Thyroid gland (tissue), 4 donors: ENCODE results near the gene RGS5. TPM values are rescaled to one million over a fixed set of nuclear protein-coding genes. Genes with fewer than 3 reads are reported as not detected.

Experiments
- DNase-seq, 2 donors: peaks; one replicate each; pipeline ENCODE4 v3.0.0-alpha.2; 2019
- H3K27ac ChIP-seq, 3 donors: fragments of 200-600 bp; sonication (generic); 1 replicate in 2 of 3; 2 replicates in 1 of 3; pipeline ENCODE4 v1.5.1; 2016 to 2019; ENCODE audit warnings: mild to moderate bottlenecking in 1 of 3, moderate library complexity in 1 of 3
- H3K27me3 ChIP-seq: fragments of 200-600 bp; sonication (generic); one replicate; pipeline ENCODE4 v1.5.1; 2019
- H3K36me3 ChIP-seq, 2 donors: fragments of 200-600 bp; sonication (generic); one replicate each; pipeline ENCODE4 v1.5.1; 2016 to 2019
- H3K4me1 ChIP-seq, 2 donors: fragments of 200-600 bp; sonication (generic); one replicate each; pipeline ENCODE4 v1.5.1; 2017 to 2019
- H3K4me3 ChIP-seq, 3 donors: fragments of 200-600 bp; sonication (generic); replicated peaks in 1 of 3; 1 replicate in 2 of 3; 2 replicates in 1 of 3; pipeline ENCODE4 v1.5.1; 2016; ENCODE audit warnings: mild to moderate bottlenecking in 1 of 3
- H3K9me3 ChIP-seq: fragments of 200-600 bp; sonication (generic); one replicate; pipeline ENCODE4 v1.5.1; 2017
- CTCF ChIP-seq, 6 experiments: fragments of 200-600 bp in 3 of 6; fragments of 450-650 bp in 3 of 6; sonication (generic) in 3 of 6; IDR thresholded peaks; one replicate each; pipeline ENCODE4 v1.5.1; 2016 to 2019; ENCODE audit warnings: antibody characterized with exemption in 6 of 6, mild to moderate bottlenecking in 2 of 6, inconsistent platforms in 1 of 6, moderate library complexity in 1 of 6
- POLR2A ChIP-seq, 2 donors: fragments of 450-650 bp; IDR thresholded peaks; one replicate each; pipeline ENCODE4 v1.6.1; 2017; ENCODE audit warnings: antibody characterized with exemption in 2 of 2, mild to moderate bottlenecking in 2 of 2, moderate library complexity in 1 of 2
- WGBS, 2 donors: methylation state at CpG; one replicate each; pipeline ENCODE4 v1.1.5; 2017; 5-methylcytosine and 5-hydroxymethylcytosine counted together
- intact Hi-C: fragments of 100-400 bp; cut with DNase I; formaldehyde crosslinking; loops from one replicate; pipeline ENCODE4 v1.15.1; 2023
- total RNA-seq, 4 donors: library from RNA; depleted of rRNA; stranded (reverse); fragments of >200 nt; gene quantifications; one replicate each; pipeline ENCODE4 v1.2.3, GENCODE V29; 2016

The RGS5 gene
- total RNA-seq, 4 donors from 2014 or later = 72.3 to 532 (median 103) TPM

GRCh38 chr1:163197022-163197421 lies 5.7 kb downstream of the RGS5 start:
- Histone ChIP-seq H3K27ac (no peak overlapping the region), H3K4me1 (peaks cover 0 to 10% of the 10 kb centered on the region in 2 donors), H3K36me3 (no peaks in the 10 kb centered on the region), H3K4me3 (no peak overlapping the region), H3K27me3 (no peaks in the 10 kb centered on the region), H3K9me3 (no peaks in the 10 kb centered on the region)
- WGBS, 2 donors = 84 to 100% methylated on average over 4 of the region's 4 CpGs
- TF ChIP-seq CTCF (IDR thresholded peaks at IDR 0.05) = no peak
- TF ChIP-seq POLR2A (IDR thresholded peaks at IDR 0.05) = no peak
- no peak for DNase-seq
- intact Hi-C loops = no loop called here

GRCh38 chr1:163196449-163196787 lies 6.3 kb downstream of the RGS5 start:
- Histone ChIP-seq H3K27ac (no peak overlapping the region), H3K36me3 (no peaks in the 10 kb centered on the region), H3K9me3 (no peaks in the 10 kb centered on the region), H3K4me3 (no peak overlapping the region), H3K27me3 (no peaks in the 10 kb centered on the region), H3K4me1 (peaks cover 0 to 10% of the 10 kb centered on the region in 2 donors)
- intact Hi-C loops = no loop called here
- no peak for DNase-seq
- no peak for TF ChIP-seq CTCF (IDR thresholded peaks at IDR 0.05)
- no peak for TF ChIP-seq POLR2A (IDR thresholded peaks at IDR 0.05)

GRCh38 chr1:163195728-163196448 lies 6.8 kb downstream of the RGS5 start:
- no peaks in the 10 kb centered on the region for H3K36me3 ChIP-seq
- peaks cover 0 to 10% of the 10 kb centered on the region in 2 donors for H3K4me1 ChIP-seq
- no peak for TF ChIP-seq POLR2A (IDR thresholded peaks at IDR 0.05)
- TF ChIP-seq CTCF (IDR thresholded peaks at IDR 0.05) = no peak
- intact Hi-C loops = no loop called here
- H3K9me3 ChIP-seq = no peaks in the 10 kb centered on the region
- H3K27ac ChIP-seq = no peak overlapping the region
- WGBS, 2 donors = 46 to 63% methylated on average over 5 of the region's 5 CpGs
- no peaks in the 10 kb centered on the region for H3K27me3 ChIP-seq
- H3K4me3 ChIP-seq = no peak overlapping the region
- DNase-seq = no peak

GRCh38 chr1:163191301-163191700 lies 11.4 kb downstream of the RGS5 start:
- TF ChIP-seq CTCF (IDR thresholded peaks at IDR 0.05) (no peak), POLR2A (IDR thresholded peaks at IDR 0.05) (no peak)
- Histone ChIP-seq H3K36me3 (no peaks in the 10 kb centered on the region), H3K4me1 (peaks cover 0 to 10% of the 10 kb centered on the region in 2 donors), H3K4me3 (no peak overlapping the region), H3K27ac (no peak overlapping the region), H3K27me3 (no peaks in the 10 kb centered on the region), H3K9me3 (no peaks in the 10 kb centered on the region)
- WGBS, 2 donors = 88 to 90% methylated on average over 1 of the region's 1 CpG
- DNase-seq = no peak
- intact Hi-C loops = no loop called here

GRCh38 chr1:163188947-163189346 lies 13.8 kb downstream of the RGS5 start:
- intact Hi-C loops = no loop called here
- Histone ChIP-seq H3K27ac (no peak overlapping the region), H3K36me3 (no peaks in the 10 kb centered on the region), H3K4me1 (peaks cover 0 to 10% of the 10 kb centered on the region in 2 donors), H3K4me3 (no peak overlapping the region), H3K27me3 (no peaks in the 10 kb centered on the region), H3K9me3 (no peaks in the 10 kb centered on the region)
- TF ChIP-seq POLR2A (IDR thresholded peaks at IDR 0.05) (no peak), CTCF (IDR thresholded peaks at IDR 0.05) (no peak)
- no peak for DNase-seq
- 82 to 89% methylated on average over 3 of the region's 3 CpGs for WGBS, 2 donors
